ENCODE results near the gene CDH23. TPM values are rescaled to one million over a fixed set of nuclear protein-coding genes. Genes with fewer than 3 reads are reported as not detected.

Gene CDH23
- total and polyA plus RNA-seq, 9 of the 15 experiments (the other 6 are each of a cell fraction or from before 2014, with no cell fraction given) = 0.18 to 1.2 (median 0.47) TPM

- H3K4me1 ChIP-seq (replicated peaks in 1 of 2; ENCODE audit: control insufficient read depth in 2 of 2, insufficient read depth in 2 of 2, low read length in 2 of 2) = no peaks in the 10 kb centered on the region
These were observed 85.9 kb downstream of the CDH23 start for GRCh38 chr10:71482620-71483019.

More at GRCh38 chr10:71482620-71483019, 85.9 kb downstream of the CDH23 start:
- ChIA-PET POLR2A (no interaction called here), CTCF (ENCODE audit: low intra/inter-chr PET ratio) (no interaction called here)
- Histone ChIP-seq H3K27ac (ENCODE audit: extremely low read depth, low read depth, low read length) (no peak overlapping the region), H3K9me1 (ENCODE audit: control insufficient read depth, insufficient read depth, low read length) (no peaks in the 10 kb centered on the region), H3K27me3 (ENCODE audit: control insufficient read depth in 2 of 2, insufficient read depth in 2 of 2, low read length in 2 of 2) (peaks cover 49 to 68% of the 10 kb centered on the region in 2 experiments; a peak in 4 of 5 replicates), H3K79me2 (ENCODE audit: control insufficient read depth, insufficient read depth, low read length) (no peaks in the 10 kb centered on the region), H3K36me3 (ENCODE audit: control insufficient read depth, insufficient read depth, low read length) (no peaks in the 10 kb centered on the region), H3K9me3 (replicated peaks; ENCODE audit: control insufficient read depth, insufficient read depth, low read depth, low read length) (no peaks in the 10 kb centered on the region), H3K9ac (ENCODE audit: insufficient read depth in 1 of 2, low read depth in 2 of 2, low read length in 2 of 2) (no peak overlapping the region), H2AFZ (ENCODE audit: low read depth, low read length) (no peak overlapping the region), H3K4me3 (no peak overlapping the region), H3K4me2 (ENCODE audit: insufficient read depth, low read length) (no peak overlapping the region), H4K20me1 (replicated peaks; ENCODE audit: control insufficient read depth, insufficient read depth, low read length) (peaks cover 9% of the 10 kb centered on the region)
- no TSS peak for BruUV-seq (replicated peaks)
- FAIRE-seq (no peak), ATAC-seq (no peak), DNase-seq (ENCODE audit: extremely low read depth in 1 of 4, low spot score in 3 of 4) (no peak)
- 0% methylated on average over 6 of the region's 6 CpGs for WGBS (ENCODE audit: insufficient coverage, low coverage, missing lambda C conversion rate)
- in situ Hi-C loops (cut with MboI) (no loop called here), intact Hi-C loops (cut with micrococcal nuclease) (loop anchor here (5.0 kb wide), 1 partner anchor 165 kb away; the partner anchor contains the start of gene SLC29A3)
- TF ChIP-seq DEAF1 (CRISPR knock-in tag; IDR thresholded peaks at IDR 0.05) (no peak), SMAD2 (IDR thresholded peaks at IDR 0.05; ENCODE audit: low read depth, low read length) (no peak), ZKSCAN3 (CRISPR knock-in tag; IDR thresholded peaks at IDR 0.05) (no peak), MEIS2 (IDR thresholded peaks at IDR 0.05; ENCODE audit: partially characterized antibody) (no peak), POLR2AphosphoS2 (IDR thresholded peaks at IDR 0.05; ENCODE audit: low read length) (no peak), ZFP1 (CRISPR knock-in tag; IDR thresholded peaks at IDR 0.05) (no peak), CUX1 (CRISPR knock-in tag; IDR thresholded peaks at IDR 0.05) (no peak), SP1 (CRISPR knock-in tag; IDR thresholded peaks at IDR 0.05) (no peak), PHF20 (IDR thresholded peaks at IDR 0.05; ENCODE audit: partially characterized antibody) (no peak), HDAC3 (IDR thresholded peaks at IDR 0.05; ENCODE audit: borderline replicate concordance, partially characterized antibody) (no peak), TFAM (CRISPR knock-in tag; conservative IDR thresholded peaks at IDR 0.05) (no peak), DPF2 (IDR thresholded peaks at IDR 0.05) (no peak), ELK1 (CRISPR knock-in tag; IDR thresholded peaks at IDR 0.05) (no peak), CBFB (CRISPR knock-in tag; IDR thresholded peaks at IDR 0.05) (no peak), SMAD4 (CRISPR knock-in tag; conservative IDR thresholded peaks at IDR 0.05) (no peak), HMG20B (CRISPR knock-in tag; IDR thresholded peaks at IDR 0.05) (no peak)
